ENCODE measurements around the gene ANO10. TPM values are rescaled to one million over a fixed set of nuclear protein-coding genes. Genes with fewer than 3 reads are reported as not detected.
"Not testable (repeated sequence)": the region's sequence is repeated elsewhere in the genome, so short reads cannot be mapped to it uniquely, and the experiment has no call there.

The ANO10 gene
- total and polyA plus RNA-seq, 8 donors = 3.6 to 202 (median 12.5) TPM

DNA sequence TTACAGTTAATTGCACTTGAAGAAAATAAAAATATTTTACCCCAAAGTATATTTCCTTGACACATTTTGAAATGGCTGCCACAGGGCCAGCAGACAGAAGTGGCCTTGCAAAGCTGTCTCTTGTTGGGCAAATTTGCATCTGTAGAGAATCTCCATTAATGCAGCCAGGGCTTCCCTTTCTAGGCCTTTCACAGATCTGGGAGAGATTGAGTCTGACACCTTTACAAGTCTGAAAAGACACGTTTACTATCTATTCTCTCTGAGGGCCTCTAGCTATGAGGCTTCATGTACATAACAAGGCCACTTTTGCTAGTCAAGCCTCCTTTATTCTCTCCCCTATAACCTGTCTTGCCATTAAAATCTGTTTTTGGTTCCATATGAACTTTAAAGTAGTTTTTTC is 135.9 kb downstream of the ANO10 start:
- Histone ChIP-seq H3K4me3 (no peak overlapping the region), H3K27ac (no peak overlapping the region), H3K27me3 (no peaks in the 10 kb centered on the region), H3K36me3 (no peaks in the 10 kb centered on the region), H3K9me3 (no peaks in the 10 kb centered on the region), H3K4me1 (no peaks in the 10 kb centered on the region)
- DNase-seq = no peak
- 85 to 100% (median 94%) methylated on average over 1 of the region's 1 CpG for WGBS, 5 donors
- TF ChIP-seq, protein P1, sequence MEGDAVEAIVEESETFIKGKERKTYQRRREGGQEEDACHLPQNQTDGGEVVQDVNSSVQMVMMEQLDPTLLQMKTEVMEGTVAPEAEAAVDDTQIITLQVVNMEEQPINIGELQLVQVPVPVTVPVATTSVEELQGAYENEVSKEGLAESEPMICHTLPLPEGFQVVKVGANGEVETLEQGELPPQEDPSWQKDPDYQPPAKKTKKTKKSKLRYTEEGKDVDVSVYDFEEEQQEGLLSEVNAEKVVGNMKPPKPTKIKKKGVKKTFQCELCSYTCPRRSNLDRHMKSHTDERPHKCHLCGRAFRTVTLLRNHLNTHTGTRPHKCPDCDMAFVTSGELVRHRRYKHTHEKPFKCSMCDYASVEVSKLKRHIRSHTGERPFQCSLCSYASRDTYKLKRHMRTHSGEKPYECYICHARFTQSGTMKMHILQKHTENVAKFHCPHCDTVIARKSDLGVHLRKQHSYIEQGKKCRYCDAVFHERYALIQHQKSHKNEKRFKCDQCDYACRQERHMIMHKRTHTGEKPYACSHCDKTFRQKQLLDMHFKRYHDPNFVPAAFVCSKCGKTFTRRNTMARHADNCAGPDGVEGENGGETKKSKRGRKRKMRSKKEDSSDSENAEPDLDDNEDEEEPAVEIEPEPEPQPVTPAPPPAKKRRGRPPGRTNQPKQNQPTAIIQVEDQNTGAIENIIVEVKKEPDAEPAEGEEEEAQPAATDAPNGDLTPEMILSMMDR (IDR thresholded peaks at IDR 0.05) = no peak
- TF ChIP-seq POLR2AphosphoS5 (IDR thresholded peaks at IDR 0.05) (no peak), EP300 (IDR thresholded peaks at IDR 0.05) (no peak), POLR2A (IDR thresholded peaks at IDR 0.05) (no peak)
- intact Hi-C loops (cut with DNase I; ENCODE audit: low total_unique reads) = no loop called here

DNA sequence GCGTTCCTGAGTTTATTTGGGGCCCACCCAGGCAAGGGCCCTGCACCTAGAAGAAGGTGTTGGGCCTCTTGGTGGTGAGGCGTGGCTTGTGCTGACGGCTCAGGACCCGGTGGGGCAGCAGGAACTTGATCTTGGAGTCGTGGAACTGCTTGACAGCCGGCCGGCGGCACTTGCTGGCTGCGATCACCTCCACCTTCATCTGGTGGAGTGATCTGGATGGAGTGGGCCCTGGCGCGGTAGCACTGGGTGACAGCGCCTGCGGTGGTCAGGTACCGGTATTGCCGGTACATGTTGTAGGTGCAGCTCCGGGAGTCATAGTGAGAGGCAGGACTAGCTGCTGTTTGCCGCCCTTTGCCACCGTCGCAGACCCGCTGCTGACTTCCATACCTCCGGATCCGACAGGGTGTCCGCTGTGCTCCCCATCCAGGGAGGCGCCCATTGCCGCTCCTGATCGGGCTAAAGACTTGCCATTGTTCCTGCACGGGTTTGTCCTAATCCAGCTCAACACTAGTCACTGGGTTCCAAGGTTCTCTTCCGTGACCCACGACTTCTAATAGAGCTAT is 136.8 kb downstream of the ANO10 start:
- Histone ChIP-seq H3K36me3 (no peaks in the 10 kb centered on the region), H3K27ac (no peak overlapping the region), H3K4me3 (no peak overlapping the region), H3K9me3 (no peaks in the 10 kb centered on the region), H3K4me1 (no peaks in the 10 kb centered on the region), H3K27me3 (no peaks in the 10 kb centered on the region)
- intact Hi-C loops (cut with DNase I; ENCODE audit: low total_unique reads) = no loop called here
- TF ChIP-seq POLR2A (IDR thresholded peaks at IDR 0.05) (no peak), POLR2AphosphoS5 (IDR thresholded peaks at IDR 0.05) (no peak), EP300 (IDR thresholded peaks at IDR 0.05) (no peak)
- TF ChIP-seq, protein P1 (IDR thresholded peaks at IDR 0.05) = no peak
- no peak for DNase-seq
- WGBS, 5 donors = 97 to 98% (median 97%) methylated on average over 22 to 29 of the region's 29 CpGs

DNA sequence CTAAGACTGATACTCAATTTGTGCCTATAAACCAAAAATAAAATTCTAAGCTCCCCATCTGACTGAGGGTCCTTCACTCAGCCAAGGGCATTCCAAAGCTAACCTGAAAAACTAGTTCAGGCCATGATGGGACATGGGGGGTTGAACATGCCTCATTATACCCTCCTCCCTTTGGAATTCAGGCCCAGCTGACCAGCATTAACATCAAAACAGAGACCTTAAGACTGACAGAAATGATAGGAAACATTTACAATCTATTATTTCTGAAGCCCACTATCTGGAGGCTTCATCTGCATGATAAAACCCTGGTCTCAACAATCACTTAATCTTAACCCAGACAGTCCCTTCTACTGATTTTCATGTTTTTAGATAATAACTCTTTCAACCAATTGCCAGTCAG is 140.4 kb downstream of the ANO10 start:
- intact Hi-C loops (cut with DNase I; ENCODE audit: low total_unique reads) = no loop called here

DNA sequence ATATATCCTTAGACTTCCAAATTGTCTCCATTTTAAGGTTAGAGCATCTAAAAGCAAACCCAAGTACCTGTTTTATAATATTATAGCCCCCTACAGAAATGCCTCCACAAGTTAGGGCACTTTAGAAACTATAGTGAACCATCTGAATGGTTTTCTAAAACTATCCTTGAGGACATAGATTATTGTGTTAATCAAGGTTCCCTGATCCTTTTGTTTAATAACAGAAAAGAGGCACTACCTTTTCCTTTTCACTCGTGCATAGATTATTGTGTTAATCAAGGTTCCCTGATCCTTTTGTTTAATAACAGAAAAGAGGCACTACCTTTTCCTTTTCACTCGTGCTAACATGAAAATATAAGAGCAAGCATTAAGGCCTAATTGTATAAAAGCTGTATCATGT is 143.0 kb downstream of the ANO10 start:
- H3K9me3 ChIP-seq; H3K36me3 ChIP-seq; H3K27me3 ChIP-seq; DNase-seq; H3K4me3 ChIP-seq; H3K27ac ChIP-seq; intact Hi-C loops (cut with DNase I; ENCODE audit: low total_unique reads); H3K4me1 ChIP-seq: not testable (repeated sequence)
- 40 to 54% (median 44%) methylated on average over 2 of the region's 2 CpGs for WGBS, 5 donors

More for the DNA sequence above, 140.4 kb downstream of the ANO10 start:
- Histone ChIP-seq H3K4me1 (peaks cover 0 to 6% (median 0%) of the 10 kb centered on the region in 4 donors), H3K4me3 (no peak overlapping the region), H3K27ac (no peak overlapping the region), H3K36me3 (no peaks in the 10 kb centered on the region), H3K27me3 (no peaks in the 10 kb centered on the region), H3K9me3 (no peaks in the 10 kb centered on the region)
- no peak for DNase-seq
- TF ChIP-seq, protein P1 (IDR thresholded peaks at IDR 0.05) = no peak
- TF ChIP-seq EP300 (IDR thresholded peaks at IDR 0.05) = no peak
- TF ChIP-seq POLR2A (IDR thresholded peaks at IDR 0.05) = no peak
- TF ChIP-seq POLR2AphosphoS5 (IDR thresholded peaks at IDR 0.05) = no peak

DNA sequence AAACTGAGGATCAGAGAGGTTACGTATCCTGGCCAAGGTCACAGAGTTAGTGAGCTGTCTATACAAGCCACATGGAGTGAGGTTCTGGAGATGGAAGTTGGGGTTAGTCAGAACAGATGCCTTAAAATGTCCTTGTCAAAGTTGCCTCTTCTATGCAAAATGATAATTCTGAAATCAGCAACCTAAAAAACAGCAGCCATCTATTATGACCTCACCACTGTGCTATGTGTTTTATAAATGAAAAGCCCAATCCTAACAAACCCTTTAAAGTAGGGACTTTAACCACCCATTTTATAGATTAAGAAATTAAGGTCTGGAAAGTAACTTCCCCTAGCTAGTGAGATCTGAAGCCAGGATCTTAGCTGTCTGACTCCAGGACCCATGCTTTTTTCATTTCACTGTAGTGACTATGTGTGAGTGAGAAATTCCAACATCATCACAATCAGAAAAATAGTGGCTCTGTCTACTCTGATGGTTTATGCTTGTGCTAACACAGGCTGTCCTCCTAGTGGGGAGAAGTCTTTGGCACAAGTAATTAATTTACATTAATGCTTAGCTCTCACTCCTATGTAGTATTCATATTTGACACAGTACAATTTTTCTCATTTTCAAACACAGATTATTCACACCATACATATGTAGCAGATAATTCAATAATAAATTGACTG is 143.6 kb downstream of the ANO10 start:
- intact Hi-C loops (cut with DNase I; ENCODE audit: low total_unique reads) = no loop called here
- Histone ChIP-seq H3K27me3 (no peaks in the 10 kb centered on the region), H3K4me1 (peaks cover 0 to 6% (median 0%) of the 10 kb centered on the region in 4 donors), H3K27ac (peak overlapping the region in 4 of 5 donors; percentile 13 to 43 (median 34)), H3K9me3 (no peaks in the 10 kb centered on the region), H3K36me3 (no peaks in the 10 kb centered on the region), H3K4me3 (no peak overlapping the region)
- 92 to 100% (median 95%) methylated on average over 1 of the region's 1 CpG for WGBS, 5 donors
- no peak for DNase-seq
- TF ChIP-seq, protein P1 (IDR thresholded peaks at IDR 0.05) = no peak

All from stomach (tissue), 9 donors.